Peyer's patch (tissue), 4 donors: ENCODE results near the gene CSF3R. TPM values are rescaled to one million over a fixed set of nuclear protein-coding genes. Genes with fewer than 3 reads are reported as not detected.

Source experiments
- DNase-seq, 3 donors: peaks; one replicate each; pipeline ENCODE4 v3.0.0-alpha.2; 2017 to 2019
- H3K27ac ChIP-seq, 4 donors: fragments of 200-600 bp; sonication (generic); one replicate each; pipeline ENCODE4 v1.5.1; 2016 to 2019
- H3K27me3 ChIP-seq, 2 donors: fragments of 200-600 bp; sonication (generic); one replicate each; pipeline ENCODE4 v1.5.1; 2019
- H3K36me3 ChIP-seq, 3 donors: fragments of 200-600 bp; sonication (generic); one replicate each; pipeline ENCODE4 v1.5.1; 2016 to 2019
- H3K4me1 ChIP-seq, 4 donors: fragments of 200-600 bp; sonication (generic); one replicate each; pipeline ENCODE4 v1.5.1; 2016 to 2019
- H3K4me3 ChIP-seq, 4 donors: fragments of 200-600 bp; sonication (generic); 1 replicate in 3 of 4; 2 replicates in 1 of 4; pipeline ENCODE4 v1.5.1; 2016 to 2019; ENCODE audit warnings: mild to moderate bottlenecking in 1 of 4
- H3K9me3 ChIP-seq, 4 donors: fragments of 200-600 bp; sonication (generic); one replicate each; pipeline ENCODE4 v1.5.1; 2016 to 2019; ENCODE audit warnings: mild to moderate bottlenecking in 1 of 4
- CTCF ChIP-seq, 6 experiments: fragments of 450-650 bp in 4 of 6; fragments of 200-600 bp in 2 of 6; sonication (generic) in 1 of 6; IDR thresholded peaks; one replicate each; pipeline ENCODE4 v1.5.1; 2017 to 2019; ENCODE audit warnings: antibody characterized with exemption in 6 of 6, mild to moderate bottlenecking in 3 of 6, moderate library complexity in 1 of 6
- POLR2A ChIP-seq, 2 donors: fragments of 450-650 bp; IDR thresholded peaks; one replicate each; pipeline ENCODE4 v1.5.1; 2017; ENCODE audit warnings: antibody characterized with exemption in 2 of 2, mild to moderate bottlenecking in 2 of 2, moderate library complexity in 2 of 2
- total RNA-seq, 4 donors: library from RNA; depleted of rRNA; stranded (reverse); fragments of >200 nt; gene quantifications; one replicate each; pipeline ENCODE4 v1.1.0, GENCODE V29; 2016

Gene CSF3R
- total RNA-seq, 4 donors from 2014 or later = 1.6 to 41.3 (median 4.2) TPM

GRCh38 chr1:36522461-36523229 is 39.9 kb upstream of the CSF3R start:
- no peaks in the 10 kb centered on the region for H3K4me1 ChIP-seq
- H3K4me3 ChIP-seq = no peak overlapping the region
- no peaks in the 10 kb centered on the region for H3K27me3 ChIP-seq
- H3K27ac ChIP-seq = no peak overlapping the region
- no peak for TF ChIP-seq POLR2A (IDR thresholded peaks at IDR 0.05)
- TF ChIP-seq CTCF (IDR thresholded peaks at IDR 0.05) = no peak
- H3K36me3 ChIP-seq = no peaks in the 10 kb centered on the region
- H3K9me3 ChIP-seq = no peaks in the 10 kb centered on the region
- peak in 1 of 3 donors; percentile 37 for DNase-seq

GRCh38 chr1:36522021-36522420 is 39.3 kb upstream of the CSF3R start:
- H3K4me3 ChIP-seq = no peak overlapping the region
- no peak for DNase-seq
- no peaks in the 10 kb centered on the region for H3K4me1 ChIP-seq
- no peaks in the 10 kb centered on the region for H3K36me3 ChIP-seq
- H3K9me3 ChIP-seq = no peaks in the 10 kb centered on the region
- no peak overlapping the region for H3K27ac ChIP-seq
- H3K27me3 ChIP-seq = no peaks in the 10 kb centered on the region
- no peak for TF ChIP-seq POLR2A (IDR thresholded peaks at IDR 0.05)
- TF ChIP-seq CTCF (IDR thresholded peaks at IDR 0.05) = no peak

- Histone ChIP-seq H3K27me3 (no peaks in the 10 kb centered on the region), H3K4me3 (no peak overlapping the region), H3K36me3 (no peaks in the 10 kb centered on the region), H3K27ac (no peak overlapping the region), H3K9me3 (no peaks in the 10 kb centered on the region), H3K4me1 (no peaks in the 10 kb centered on the region)
- no peak for TF ChIP-seq CTCF (IDR thresholded peaks at IDR 0.05)
- TF ChIP-seq POLR2A (IDR thresholded peaks at IDR 0.05) = no peak
- peak in 1 of 3 donors; percentile 27 for DNase-seq
Measured at GRCh38 chr1:36520771-36521420, 38.2 kb upstream of the CSF3R start.

- H3K4me1 ChIP-seq = no peaks in the 10 kb centered on the region
- no peak overlapping the region for H3K4me3 ChIP-seq
- no peak overlapping the region for H3K27ac ChIP-seq
- DNase-seq = peak in 1 of 3 donors; percentile 13
- H3K27me3 ChIP-seq = no peaks in the 10 kb centered on the region
- no peaks in the 10 kb centered on the region for H3K9me3 ChIP-seq
- TF ChIP-seq POLR2A (IDR thresholded peaks at IDR 0.05) = no peak
- no peak for TF ChIP-seq CTCF (IDR thresholded peaks at IDR 0.05)
- no peaks in the 10 kb centered on the region for H3K36me3 ChIP-seq
Measured at GRCh38 chr1:36520056-36520455, 37.3 kb upstream of the CSF3R start.

- DNase-seq = no peak
- H3K27ac ChIP-seq = no peak overlapping the region
- no peaks in the 10 kb centered on the region for H3K36me3 ChIP-seq
- H3K27me3 ChIP-seq = no peaks in the 10 kb centered on the region
- no peak for TF ChIP-seq CTCF (IDR thresholded peaks at IDR 0.05)
- no peak for TF ChIP-seq POLR2A (IDR thresholded peaks at IDR 0.05)
- no peak overlapping the region for H3K4me3 ChIP-seq
- H3K4me1 ChIP-seq = no peaks in the 10 kb centered on the region
- H3K9me3 ChIP-seq = no peaks in the 10 kb centered on the region
Measured at GRCh38 chr1:36517011-36517771, 34.5 kb upstream of the CSF3R start.
